GM19467 (cell line): ENCODE data around the gene MTMR2.

Experiments
- ATAC-seq: cut with Tn5 transposase; IDR thresholded peaks from one replicate; pipeline ENCODE4 v1.9.1; 2021; ENCODE audit warnings: mild to moderate bottlenecking, moderate library complexity; ENCODE audit not compliant: unreplicated experiment

Gene MTMR2

GRCh38 chr11:95923728-95924413 lies at the start of gene MTMR2:
TSS of gene MTMR2 (minus strand) at chr11:95924107. CDS start at chr11:95923954, 153 bp downstream.
- ATAC-seq = peak; percentile 99

GRCh38 chr11:95972060-95972459 lies 48.2 kb upstream of the MTMR2 start:
- no peak for ATAC-seq

- no peak for ATAC-seq
These were observed 44.7 kb upstream of the MTMR2 start for GRCh38 chr11:95968585-95968984.

GRCh38 chr11:95964281-95964680 lies 40.4 kb upstream of the MTMR2 start:
- ATAC-seq = no peak

- ATAC-seq = no peak
These were observed 37.9 kb upstream of the MTMR2 start for GRCh38 chr11:95961758-95962157.

- no peak for ATAC-seq
These were observed 27.0 kb upstream of the MTMR2 start for GRCh38 chr11:95950905-95951304.

GRCh38 chr11:95948637-95949036 lies 24.7 kb upstream of the MTMR2 start:
- ATAC-seq = no peak

- ATAC-seq = no peak
These were observed 20.7 kb upstream of the MTMR2 start for GRCh38 chr11:95944623-95945022.

GRCh38 chr11:95943546-95943945 lies 19.6 kb upstream of the MTMR2 start:
- ATAC-seq = no peak

GRCh38 chr11:95939091-95939490 lies 15.2 kb upstream of the MTMR2 start:
- ATAC-seq = no peak

GRCh38 chr11:95937358-95937757 lies 13.5 kb upstream of the MTMR2 start:
- no peak for ATAC-seq

GRCh38 chr11:95933594-95933993 lies 9.7 kb upstream of the MTMR2 start:
- ATAC-seq = no peak

- ATAC-seq = no peak
These were observed 8.0 kb upstream of the MTMR2 start for GRCh38 chr11:95931916-95932315.

- no peak for ATAC-seq
These were observed 7.0 kb upstream of the MTMR2 start for GRCh38 chr11:95930948-95931347.

- ATAC-seq = no peak
These were observed 2.8 kb upstream of the MTMR2 start for GRCh38 chr11:95926726-95927125.

GRCh38 chr11:95925011-95925410 lies 1.1 kb upstream of the MTMR2 start:
- no peak for ATAC-seq

- ATAC-seq = peak; percentile 3
These were observed 480 bp upstream of the MTMR2 start for GRCh38 chr11:95924414-95924760.

- ATAC-seq = no peak
These were observed 524 bp downstream of the MTMR2 start for GRCh38 chr11:95923439-95923727.

- no peak for ATAC-seq
These were observed 1.1 kb downstream of the MTMR2 start for GRCh38 chr11:95922536-95923438.

GRCh38 chr11:95922099-95922498 lies 1.8 kb downstream of the MTMR2 start:
- ATAC-seq = no peak

GRCh38 chr11:95920460-95921105 lies 3.3 kb downstream of the MTMR2 start:
- no peak for ATAC-seq

- ATAC-seq = no peak
These were observed 4.4 kb downstream of the MTMR2 start for GRCh38 chr11:95919514-95919913.
